ENCODE results near the gene STH. TPM values are rescaled to one million over a fixed set of nuclear protein-coding genes. Genes with fewer than 3 reads are reported as not detected.
A peak's percentile ranks its signal among the peaks of the same experiment; 100 is the strongest.

The STH gene
- total RNA-seq, 3 donors from 2014 or later, result not detected

DNA sequence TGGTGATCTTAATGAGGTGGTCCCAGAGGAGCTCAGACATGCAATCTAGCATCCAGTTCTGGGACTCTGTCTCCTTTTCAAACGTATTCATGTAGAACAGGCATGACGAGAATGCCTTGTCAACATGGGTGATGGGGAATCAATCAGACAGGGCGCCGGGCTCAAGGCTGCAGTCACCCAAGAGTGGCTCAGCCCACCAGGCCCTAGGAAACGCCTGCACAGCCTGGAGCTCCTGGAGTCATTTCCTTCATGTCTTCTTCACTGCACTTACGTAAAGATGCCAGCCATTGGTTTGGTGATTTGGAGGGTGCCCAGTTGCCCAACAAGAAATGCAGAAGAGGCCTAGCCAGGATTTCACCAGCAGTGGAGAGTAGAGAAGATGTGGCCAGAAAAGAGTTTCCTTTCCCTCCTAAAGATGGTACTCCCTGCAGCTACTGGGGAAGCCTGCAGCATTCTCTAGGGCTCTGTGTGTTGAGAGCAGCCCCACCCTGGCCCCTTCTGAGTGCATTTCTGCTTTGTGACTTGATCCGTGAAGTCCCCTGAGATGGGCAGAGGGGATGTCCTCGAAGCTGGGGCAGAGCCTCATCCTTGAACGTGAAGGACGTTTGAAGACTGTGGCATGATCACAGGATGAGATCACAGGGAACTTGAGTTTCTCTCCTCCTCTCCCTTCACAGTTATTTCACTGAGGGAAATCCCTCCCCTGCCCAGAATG, 24.0 kb upstream of the STH start:
- Histone ChIP-seq H3K27ac (peak overlapping the region in 1 of 2 donors; percentile 78), H3K9me3 (no peaks in the 10 kb centered on the region), H3K4me1 (no peaks in the 10 kb centered on the region), H3K27me3 (no peaks in the 10 kb centered on the region), H3K36me3 (no peaks in the 10 kb centered on the region), H3K4me3 (no peak overlapping the region)
- intact Hi-C loops (cut with DNase I; ENCODE audit: low total_unique reads), result no loop called here
- TF ChIP-seq POLR2AphosphoS5 (IDR thresholded peaks at IDR 0.05) (no peak), POLR2A (IDR thresholded peaks at IDR 0.05) (no peak)
- TF ChIP-seq, protein P1, sequence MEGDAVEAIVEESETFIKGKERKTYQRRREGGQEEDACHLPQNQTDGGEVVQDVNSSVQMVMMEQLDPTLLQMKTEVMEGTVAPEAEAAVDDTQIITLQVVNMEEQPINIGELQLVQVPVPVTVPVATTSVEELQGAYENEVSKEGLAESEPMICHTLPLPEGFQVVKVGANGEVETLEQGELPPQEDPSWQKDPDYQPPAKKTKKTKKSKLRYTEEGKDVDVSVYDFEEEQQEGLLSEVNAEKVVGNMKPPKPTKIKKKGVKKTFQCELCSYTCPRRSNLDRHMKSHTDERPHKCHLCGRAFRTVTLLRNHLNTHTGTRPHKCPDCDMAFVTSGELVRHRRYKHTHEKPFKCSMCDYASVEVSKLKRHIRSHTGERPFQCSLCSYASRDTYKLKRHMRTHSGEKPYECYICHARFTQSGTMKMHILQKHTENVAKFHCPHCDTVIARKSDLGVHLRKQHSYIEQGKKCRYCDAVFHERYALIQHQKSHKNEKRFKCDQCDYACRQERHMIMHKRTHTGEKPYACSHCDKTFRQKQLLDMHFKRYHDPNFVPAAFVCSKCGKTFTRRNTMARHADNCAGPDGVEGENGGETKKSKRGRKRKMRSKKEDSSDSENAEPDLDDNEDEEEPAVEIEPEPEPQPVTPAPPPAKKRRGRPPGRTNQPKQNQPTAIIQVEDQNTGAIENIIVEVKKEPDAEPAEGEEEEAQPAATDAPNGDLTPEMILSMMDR (IDR thresholded peaks at IDR 0.05), result no peak
- DNase-seq (ENCODE audit: low spot score in 2 of 2), result no peak

DNA sequence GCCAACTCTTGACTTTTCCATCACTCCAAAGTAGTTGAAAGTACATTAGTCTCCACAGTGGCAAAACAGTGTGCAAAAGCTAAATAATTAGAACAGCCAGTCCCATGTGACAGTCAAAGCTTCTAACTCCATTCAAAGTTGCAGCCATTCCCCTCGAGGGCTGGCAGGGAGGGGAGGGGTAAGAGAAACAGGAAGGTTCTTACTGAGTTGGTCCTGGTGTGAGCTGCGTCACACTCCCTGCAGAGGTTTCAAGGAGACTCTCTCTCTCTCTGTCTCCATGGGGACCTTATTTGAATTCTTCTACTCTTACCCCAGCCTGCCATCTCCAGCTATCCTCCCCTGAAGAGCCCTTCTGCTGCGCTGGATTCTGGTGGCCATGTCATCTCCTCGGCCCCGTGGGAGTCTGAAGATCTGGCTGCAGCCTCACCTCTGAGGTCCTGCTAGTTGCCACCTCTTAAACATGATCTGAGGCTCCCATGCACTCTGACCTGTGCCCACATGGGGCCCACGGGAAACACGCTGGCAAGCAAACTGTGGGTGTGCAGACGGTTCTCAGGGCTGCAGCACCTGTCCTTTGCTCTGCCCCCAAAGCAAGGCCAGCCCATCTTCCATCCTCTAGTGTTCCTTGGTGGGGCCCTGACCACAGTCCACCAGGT, 23.3 kb upstream of the STH start:
- TF ChIP-seq POLR2A (IDR thresholded peaks at IDR 0.05), result no peak
- no peak for TF ChIP-seq POLR2AphosphoS5 (IDR thresholded peaks at IDR 0.05)
- TF ChIP-seq, protein P1 (IDR thresholded peaks at IDR 0.05), result no peak
- H3K36me3 ChIP-seq, result no peaks in the 10 kb centered on the region
- no peak overlapping the region for H3K27ac ChIP-seq
- no peak overlapping the region for H3K4me3 ChIP-seq
- no peak for DNase-seq (ENCODE audit: low spot score in 2 of 2)
- intact Hi-C loops (cut with DNase I; ENCODE audit: low total_unique reads), result no loop called here
- H3K27me3 ChIP-seq, result no peaks in the 10 kb centered on the region
- H3K9me3 ChIP-seq, result no peaks in the 10 kb centered on the region
- no peaks in the 10 kb centered on the region for H3K4me1 ChIP-seq

DNA sequence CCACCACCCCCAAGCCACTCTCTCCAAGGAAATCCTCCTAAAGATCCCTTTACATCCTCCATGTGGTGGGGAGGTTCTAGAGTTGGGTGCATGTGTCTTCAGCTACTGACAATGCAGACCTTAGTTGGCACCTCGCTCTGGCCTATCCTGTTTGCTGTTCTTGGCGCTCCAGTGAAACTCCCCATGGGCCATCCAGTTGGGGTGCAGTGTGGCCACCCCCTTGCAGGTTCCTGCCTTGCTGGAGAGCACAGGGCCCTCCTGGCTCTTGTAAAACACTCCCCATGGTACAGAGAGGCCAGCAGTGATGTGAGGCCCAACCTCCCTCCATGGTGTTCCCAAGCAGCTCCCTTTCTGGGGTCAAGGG, 22.7 kb upstream of the STH start:
- Histone ChIP-seq H3K4me3 (no peak overlapping the region), H3K27me3 (no peaks in the 10 kb centered on the region), H3K27ac (no peak overlapping the region), H3K9me3 (no peaks in the 10 kb centered on the region), H3K36me3 (no peaks in the 10 kb centered on the region), H3K4me1 (no peaks in the 10 kb centered on the region)
- intact Hi-C loops (cut with DNase I; ENCODE audit: low total_unique reads), result no loop called here
- no peak for DNase-seq (ENCODE audit: low spot score in 2 of 2)
- no peak for TF ChIP-seq POLR2AphosphoS5 (IDR thresholded peaks at IDR 0.05)
- TF ChIP-seq POLR2A (IDR thresholded peaks at IDR 0.05), result no peak
- TF ChIP-seq, protein P1 (IDR thresholded peaks at IDR 0.05), result no peak

DNA sequence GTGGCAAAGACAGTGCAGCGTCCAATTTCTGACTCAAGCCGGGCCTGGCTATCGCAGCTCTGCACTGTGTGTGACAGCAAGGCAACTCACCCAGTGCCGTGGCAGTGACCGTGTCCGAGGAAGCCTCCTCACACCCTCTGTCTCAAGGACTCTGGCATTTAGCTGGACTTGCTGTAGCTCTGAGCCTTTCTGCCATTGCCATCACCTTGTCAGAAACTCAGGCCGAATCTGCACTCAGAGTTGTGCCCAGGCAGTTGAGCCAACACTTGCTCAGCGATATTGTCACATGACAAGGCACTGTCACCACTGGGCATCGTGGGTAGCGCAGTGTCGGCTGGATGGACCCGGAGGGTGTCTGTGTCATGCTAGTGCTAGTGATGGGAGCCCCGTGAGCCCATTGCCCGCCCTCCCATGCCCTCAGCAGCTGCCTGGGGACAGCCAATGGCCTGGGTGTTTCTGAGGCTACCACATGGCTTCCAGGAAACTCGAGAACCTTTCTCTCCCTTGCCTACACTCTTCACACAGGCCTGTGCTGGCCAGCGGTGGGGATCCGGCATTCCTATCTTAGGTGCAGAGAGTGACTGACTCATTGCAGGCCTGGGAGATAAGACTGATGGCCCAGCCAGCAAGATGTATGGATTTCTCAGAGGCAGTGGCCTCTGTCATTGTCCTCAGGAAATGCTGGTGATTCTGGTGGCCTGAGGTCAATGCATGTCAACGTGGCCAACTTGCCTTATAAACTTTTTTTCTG, 22.1 kb upstream of the STH start:
- no peaks in the 10 kb centered on the region for H3K36me3 ChIP-seq
- no peak overlapping the region for H3K27ac ChIP-seq
- no peaks in the 10 kb centered on the region for H3K27me3 ChIP-seq
- no peak overlapping the region for H3K4me3 ChIP-seq
- no peaks in the 10 kb centered on the region for H3K4me1 ChIP-seq
- no peak for TF ChIP-seq POLR2A (IDR thresholded peaks at IDR 0.05)
- TF ChIP-seq, protein P1 (IDR thresholded peaks at IDR 0.05), result no peak
- no peak for TF ChIP-seq POLR2AphosphoS5 (IDR thresholded peaks at IDR 0.05)
- no peak for DNase-seq (ENCODE audit: low spot score in 2 of 2)
- intact Hi-C loops (cut with DNase I; ENCODE audit: low total_unique reads), result no loop called here
- H3K9me3 ChIP-seq, result no peaks in the 10 kb centered on the region

DNA sequence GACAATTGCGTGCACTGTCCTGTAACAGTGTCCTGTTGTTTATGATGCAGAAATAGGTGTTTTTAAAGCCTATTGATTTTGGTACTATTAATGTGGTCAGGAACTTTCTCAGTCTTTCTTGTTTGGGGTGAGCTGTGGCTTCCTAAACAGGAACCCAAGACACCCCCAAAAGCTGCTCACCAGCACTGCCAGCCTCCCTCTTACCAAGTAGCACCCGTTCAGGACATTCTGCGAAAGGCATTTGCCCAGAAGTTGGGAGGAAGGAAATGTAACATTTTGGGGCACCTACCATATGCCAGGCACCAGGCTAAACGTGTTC, 21.6 kb upstream of the STH start:
- Histone ChIP-seq H3K4me3 (no peak overlapping the region), H3K36me3 (no peaks in the 10 kb centered on the region), H3K4me1 (no peaks in the 10 kb centered on the region), H3K27me3 (no peaks in the 10 kb centered on the region), H3K9me3 (no peaks in the 10 kb centered on the region), H3K27ac (no peak overlapping the region)
- DNase-seq (ENCODE audit: low spot score in 2 of 2), result no peak
- intact Hi-C loops (cut with DNase I; ENCODE audit: low total_unique reads), result no loop called here
- no peak for TF ChIP-seq POLR2AphosphoS5 (IDR thresholded peaks at IDR 0.05)
- TF ChIP-seq POLR2A (IDR thresholded peaks at IDR 0.05), result no peak
- TF ChIP-seq, protein P1 (IDR thresholded peaks at IDR 0.05), result no peak

Measured in breast epithelium (tissue), 4 donors.